Chondrocyte (in vitro differentiated cells): ENCODE data around the gene PLCB4. TPM values are rescaled to one million over a fixed set of nuclear protein-coding genes. Genes with fewer than 3 reads are reported as not detected.

ENCODE experiments used
- DNase-seq: peaks from one replicate; pipeline ENCODE4 v3.0.0; 2021; ENCODE audit warnings: mixed read lengths, low spot score
- H3K27ac Mint-ChIP-seq: one replicate; pipeline ENCODE4 v1.8.0; 2021; ENCODE audit warnings: mild to moderate bottlenecking, moderate library complexity, mixed read lengths; ENCODE audit not compliant: unreplicated experiment
- H3K27me3 Mint-ChIP-seq: 2 replicates; pipeline ENCODE4 v1.8.0; 2021; ENCODE audit warnings: low read depth, mixed read lengths
- H3K36me3 Mint-ChIP-seq: 2 replicates; pipeline ENCODE4 v1.8.0; 2021; ENCODE audit warnings: low read depth, mixed read lengths
- H3K4me1 Mint-ChIP-seq: 2 replicates; pipeline ENCODE4 v1.8.0; 2021; ENCODE audit warnings: low read depth, mild to moderate bottlenecking, mixed read lengths
- H3K4me3 Mint-ChIP-seq: one replicate; pipeline ENCODE4 v1.8.0; 2021; ENCODE audit warnings: mild to moderate bottlenecking, moderate library complexity, mixed read lengths; ENCODE audit not compliant: unreplicated experiment
- H3K9me3 Mint-ChIP-seq: 2 replicates; pipeline ENCODE4 v1.8.0; 2021; ENCODE audit warnings: low read depth, mixed read lengths
- CTCF ChIP-seq: fragments of 200-600 bp; sonication (generic); IDR thresholded peaks from 2 replicates; pipeline ENCODE4 v1.5.0; 2021; ENCODE audit warnings: antibody characterized with exemption, mild to moderate bottlenecking, moderate library complexity
- total RNA-seq: library from RNA; stranded (reverse); gene quantifications from 3 replicates; pipeline ENCODE4 v1.2.1, GENCODE V29; 2021

PLCB4 gene
- total RNA-seq, 1 donor from 2014 or later: 13.3 TPM

GRCh38 chr20:9281803-9282202, 212.9 kb downstream of the PLCB4 start:
- Mint-ChIP-seq H3K27ac (no peak overlapping the region), H3K4me1 (peaks cover 25% of the 10 kb centered on the region), H3K27me3 (no peaks in the 10 kb centered on the region), H3K4me3 (no peak overlapping the region), H3K36me3 (peaks cover 6% of the 10 kb centered on the region), H3K9me3 (no peaks in the 10 kb centered on the region)
- no peak for TF ChIP-seq CTCF
- no peak for DNase-seq

- H3K36me3 Mint-ChIP-seq: peaks cover 4% of the 10 kb centered on the region
- no peak for DNase-seq
- H3K27ac Mint-ChIP-seq: no peak overlapping the region
- TF ChIP-seq CTCF: no peak
- H3K4me1 Mint-ChIP-seq: peaks cover 22% of the 10 kb centered on the region
- no peaks in the 10 kb centered on the region for H3K9me3 Mint-ChIP-seq
- no peaks in the 10 kb centered on the region for H3K27me3 Mint-ChIP-seq
- H3K4me3 Mint-ChIP-seq: no peak overlapping the region
Observed at GRCh38 chr20:9285617-9286016, 216.7 kb downstream of the PLCB4 start.

DNA sequence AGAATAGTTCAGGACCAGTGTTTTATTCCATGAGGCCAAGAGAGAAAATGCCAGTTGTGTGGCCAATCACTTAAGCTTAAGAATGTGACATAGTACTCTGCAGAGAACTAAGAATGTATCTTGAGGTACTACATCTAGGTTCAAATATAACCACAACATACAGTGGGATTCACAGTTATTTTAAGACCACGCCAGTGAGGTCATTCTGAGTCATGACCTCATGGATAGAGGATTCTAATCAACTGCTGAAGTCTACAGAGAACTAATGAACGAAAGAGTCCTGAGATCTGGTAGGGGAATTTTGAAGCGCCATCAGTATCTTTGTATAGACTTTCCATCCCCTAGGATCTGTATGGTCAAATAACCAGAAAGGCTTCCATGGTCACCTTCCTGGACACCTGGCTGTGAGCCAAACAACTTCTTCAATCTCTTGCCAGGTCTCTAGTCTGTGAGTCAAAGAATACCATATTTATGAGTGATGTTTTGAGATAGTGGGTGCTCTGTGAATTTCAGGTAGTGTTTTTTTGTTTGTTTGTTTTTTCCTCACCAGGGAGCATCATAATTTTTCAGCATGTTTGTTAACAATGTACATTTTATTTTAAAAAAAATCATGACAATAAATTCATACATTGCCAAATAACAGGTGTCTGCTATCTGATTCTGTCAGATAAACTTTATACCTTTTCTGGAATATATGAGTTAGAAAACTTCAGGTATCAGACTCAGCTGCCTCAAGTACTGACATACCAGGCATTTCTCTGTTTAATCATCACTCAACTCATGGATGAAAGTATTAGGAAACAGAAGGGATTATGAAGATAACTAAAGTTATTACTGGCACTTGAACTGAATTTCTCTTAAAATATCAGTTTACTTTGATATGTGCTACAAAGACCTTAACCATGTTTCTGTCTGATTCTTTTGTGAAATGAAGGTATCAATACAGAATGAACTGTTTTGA, 217.9 kb downstream of the PLCB4 start:
- H3K27ac Mint-ChIP-seq: no peak overlapping the region
- no peak for DNase-seq
- no peak for TF ChIP-seq CTCF
- peaks cover 16% of the 10 kb centered on the region for H3K4me1 Mint-ChIP-seq
- H3K36me3 Mint-ChIP-seq: peaks cover 4% of the 10 kb centered on the region
- no peaks in the 10 kb centered on the region for H3K9me3 Mint-ChIP-seq
- no peaks in the 10 kb centered on the region for H3K27me3 Mint-ChIP-seq
- no peak overlapping the region for H3K4me3 Mint-ChIP-seq

DNA sequence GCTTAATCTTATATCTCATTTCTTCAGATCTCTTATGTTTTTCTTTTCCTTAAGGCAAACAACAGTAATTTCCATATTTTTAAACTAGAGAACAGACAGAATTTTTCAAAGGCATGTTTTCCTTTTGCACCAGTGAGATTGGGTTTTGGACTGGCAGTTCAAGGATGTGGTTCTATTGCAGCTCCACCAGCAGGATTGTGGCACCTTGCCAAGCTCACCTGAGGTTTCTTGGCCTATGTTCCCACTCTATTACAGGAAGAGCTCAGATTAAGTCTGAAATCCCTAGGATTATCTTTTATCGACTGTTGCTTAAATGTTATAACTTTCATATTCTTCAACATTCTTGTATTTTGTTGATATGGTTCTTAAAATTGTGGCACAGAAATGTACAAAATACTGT, 218.9 kb downstream of the PLCB4 start:
- H3K27ac Mint-ChIP-seq: no peak overlapping the region
- TF ChIP-seq CTCF: no peak
- no peak overlapping the region for H3K4me3 Mint-ChIP-seq

GRCh38 chr20:9290331-9290730, 221.4 kb downstream of the PLCB4 start:
- Mint-ChIP-seq H3K27me3 (no peaks in the 10 kb centered on the region), H3K9me3 (no peaks in the 10 kb centered on the region), H3K4me3 (no peak overlapping the region), H3K36me3 (peaks cover 4% of the 10 kb centered on the region), H3K4me1 (peaks cover 32% of the 10 kb centered on the region), H3K27ac (no peak overlapping the region)
- DNase-seq: no peak
- TF ChIP-seq CTCF: no peak

More for the DNA sequence above, 218.9 kb downstream of the PLCB4 start:
- no peaks in the 10 kb centered on the region for H3K27me3 Mint-ChIP-seq
- H3K9me3 Mint-ChIP-seq: no peaks in the 10 kb centered on the region
- H3K4me1 Mint-ChIP-seq: peaks cover 14% of the 10 kb centered on the region
- peaks cover 4% of the 10 kb centered on the region for H3K36me3 Mint-ChIP-seq
- no peak for DNase-seq
